Type B pancreatic cell (in vitro differentiated cells): Measurements from ENCODE around the gene C2CD4C. TPM values are rescaled to one million over a fixed set of nuclear protein-coding genes. Genes with fewer than 3 reads are reported as not detected.
A peak's percentile ranks its signal among the peaks of the same experiment; 100 is the strongest.

ENCODE experiments used
- DNase-seq: peaks from one replicate; pipeline ENCODE4 v3.0.0; 2021; ENCODE audit warnings: mixed read lengths; ENCODE audit not compliant: unreplicated experiment; ENCODE audit errors: extremely low spot score
- H3K27ac Mint-ChIP-seq: 2 replicates; pipeline ENCODE4 v1.8.0; 2021; ENCODE audit warnings: mild to moderate bottlenecking, mixed read lengths
- H3K27me3 Mint-ChIP-seq: 2 replicates; pipeline ENCODE4 v1.8.0; 2021; ENCODE audit warnings: mixed read lengths
- H3K36me3 Mint-ChIP-seq: 2 replicates; pipeline ENCODE4 v1.8.0; 2021; ENCODE audit warnings: mixed read lengths
- H3K4me1 Mint-ChIP-seq: one replicate; pipeline ENCODE4 v1.8.0; 2021; ENCODE audit warnings: mixed read lengths; ENCODE audit not compliant: unreplicated experiment
- H3K4me3 Mint-ChIP-seq: 2 replicates; pipeline ENCODE4 v1.8.0; 2021; ENCODE audit warnings: mild to moderate bottlenecking, mixed read lengths
- H3K9me3 Mint-ChIP-seq: 2 replicates; pipeline ENCODE4 v1.8.0; 2021; ENCODE audit warnings: mixed read lengths
- CTCF ChIP-seq: fragments of 200-600 bp; sonication (generic); conservative IDR thresholded peaks from 2 replicates; pipeline ENCODE4 v1.5.0; 2021; ENCODE audit warnings: antibody characterized with exemption, mild to moderate bottlenecking
- total RNA-seq: library from RNA; stranded (reverse); gene quantifications from 2 replicates; pipeline ENCODE4 v1.2.1, GENCODE V29; 2021; ENCODE audit warnings: low replicate concordance

C2CD4C gene
- total RNA-seq, 1 donor from 2014 or later = 6.0 TPM

- H3K27ac Mint-ChIP-seq = peak overlapping the region; percentile 36
- peaks cover 7% of the 10 kb centered on the region for H3K4me1 Mint-ChIP-seq
- H3K36me3 Mint-ChIP-seq = no peaks in the 10 kb centered on the region
- no peak for TF ChIP-seq CTCF
- H3K27me3 Mint-ChIP-seq = no peaks in the 10 kb centered on the region
- no peak for DNase-seq
- H3K4me3 Mint-ChIP-seq = no peak overlapping the region
- no peaks in the 10 kb centered on the region for H3K9me3 Mint-ChIP-seq
These were observed 5.5 kb downstream of the C2CD4C start for GRCh38 chr19:403221-404027.

GRCh38 chr19:402786-403185, 6.2 kb downstream of the C2CD4C start:
- Mint-ChIP-seq H3K4me3 (no peak overlapping the region), H3K4me1 (peaks cover 7% of the 10 kb centered on the region), H3K36me3 (no peaks in the 10 kb centered on the region), H3K27ac (no peak overlapping the region), H3K27me3 (peaks cover under 1% of the 10 kb centered on the region), H3K9me3 (no peaks in the 10 kb centered on the region)
- no peak for DNase-seq
- TF ChIP-seq CTCF = no peak

DNA sequence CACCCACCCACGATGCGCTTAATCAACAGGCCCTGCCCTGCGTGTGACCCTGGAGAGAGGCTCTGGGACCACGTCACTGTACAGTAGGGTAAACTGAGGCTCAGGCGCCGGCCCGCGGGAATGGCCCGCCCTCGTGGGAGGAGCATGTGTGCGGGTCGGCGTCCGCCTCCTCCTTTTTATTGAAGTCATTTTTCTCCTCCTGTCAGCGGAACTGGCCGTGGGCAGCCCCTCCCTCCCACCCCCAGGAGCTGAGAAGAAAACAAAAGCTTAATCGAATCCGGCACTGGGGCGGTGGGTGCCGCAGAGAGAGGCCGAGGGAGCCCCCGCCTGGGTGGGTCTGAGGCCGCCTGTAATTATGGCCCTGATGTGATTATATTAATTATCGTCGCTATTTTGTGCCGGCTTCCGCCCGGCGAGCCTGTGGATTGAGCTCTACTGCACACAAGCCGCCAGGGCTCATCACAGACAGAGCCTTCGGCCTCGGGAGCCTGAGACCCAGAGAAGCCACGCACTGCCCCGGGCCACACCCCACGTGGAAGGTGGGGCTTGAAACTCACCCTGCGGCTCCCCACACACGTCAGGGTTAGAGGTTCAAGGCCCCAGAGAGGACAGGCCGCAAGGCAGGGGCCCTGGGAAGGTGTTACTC, 7.0 kb downstream of the C2CD4C start:
- no peak for TF ChIP-seq CTCF
- H3K27me3 Mint-ChIP-seq = peaks cover 3% of the 10 kb centered on the region
- no peak overlapping the region for H3K27ac Mint-ChIP-seq
- peaks cover 7% of the 10 kb centered on the region for H3K4me1 Mint-ChIP-seq
- DNase-seq = no peak
- H3K9me3 Mint-ChIP-seq = no peaks in the 10 kb centered on the region
- peak overlapping the region; percentile 54 for H3K4me3 Mint-ChIP-seq
- H3K36me3 Mint-ChIP-seq = no peaks in the 10 kb centered on the region

- Mint-ChIP-seq H3K4me1 (peaks cover 7% of the 10 kb centered on the region), H3K27ac (no peak overlapping the region), H3K27me3 (peaks cover 3% of the 10 kb centered on the region), H3K36me3 (no peaks in the 10 kb centered on the region), H3K9me3 (no peaks in the 10 kb centered on the region), H3K4me3 (no peak overlapping the region)
- no peak for DNase-seq
- no peak for TF ChIP-seq CTCF
These were observed 7.7 kb downstream of the C2CD4C start for GRCh38 chr19:400976-401865.

GRCh38 chr19:399370-399769, 9.6 kb downstream of the C2CD4C start:
- Mint-ChIP-seq H3K4me1 (peaks cover 3% of the 10 kb centered on the region), H3K9me3 (peaks cover 4% of the 10 kb centered on the region), H3K27me3 (peaks cover 3% of the 10 kb centered on the region), H3K27ac (no peak overlapping the region), H3K4me3 (no peak overlapping the region), H3K36me3 (no peaks in the 10 kb centered on the region)
- no peak for DNase-seq
- no peak for TF ChIP-seq CTCF
